ENCODE data around the gene FGFBP2.
"Not testable (repeated sequence)": the region's sequence is repeated elsewhere in the genome, so short reads cannot be mapped to it uniquely, and the experiment has no call there.

FGFBP2 gene

GRCh38 chr4:15930314-15930713 is 32.7 kb downstream of the FGFBP2 start:
- DNase-seq (ENCODE audit: low read depth, low spot score): no peak

- no peak for DNase-seq (ENCODE audit: low read depth, low spot score)
These were observed 33.4 kb downstream of the FGFBP2 start for GRCh38 chr4:15929540-15929939.

DNA sequence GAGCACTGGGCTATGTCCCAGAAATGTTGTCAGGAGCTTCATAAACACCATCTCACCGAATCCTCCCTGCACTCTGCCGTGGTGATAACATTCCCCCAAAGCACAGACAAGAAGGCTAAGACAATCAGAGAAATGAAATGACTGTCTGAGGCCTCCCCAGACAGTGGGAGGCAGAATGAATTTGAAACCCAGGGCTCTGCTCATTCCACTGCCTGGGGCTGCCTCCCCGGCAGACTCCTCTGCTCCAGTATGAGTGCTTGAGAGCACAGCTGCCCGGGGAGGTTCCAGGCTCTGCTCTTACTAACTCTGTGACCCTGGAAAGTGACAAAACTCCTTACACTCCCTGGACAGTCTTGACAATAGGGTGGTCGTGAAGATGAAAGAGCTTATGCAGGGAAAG is 34.1 kb downstream of the FGFBP2 start:
- no peak for DNase-seq (ENCODE audit: low read depth, low spot score)

- no peak for DNase-seq (ENCODE audit: low read depth, low spot score)
These were observed 36.5 kb downstream of the FGFBP2 start for GRCh38 chr4:15926486-15926885.

GRCh38 chr4:15925830-15926229 is 37.1 kb downstream of the FGFBP2 start:
- DNase-seq (ENCODE audit: low read depth, low spot score): no peak

- DNase-seq (ENCODE audit: low read depth, low spot score): no peak
These were observed 41.4 kb downstream of the FGFBP2 start for GRCh38 chr4:15921592-15921932.

- DNase-seq (ENCODE audit: low read depth, low spot score): no peak
These were observed 42.0 kb downstream of the FGFBP2 start for GRCh38 chr4:15920723-15921591.

- DNase-seq (ENCODE audit: low read depth, low spot score): no peak
These were observed 44.4 kb downstream of the FGFBP2 start for GRCh38 chr4:15918484-15919129.

- DNase-seq (ENCODE audit: low read depth, low spot score): no peak
These were observed 45.7 kb downstream of the FGFBP2 start for GRCh38 chr4:15917297-15917696.

DNA sequence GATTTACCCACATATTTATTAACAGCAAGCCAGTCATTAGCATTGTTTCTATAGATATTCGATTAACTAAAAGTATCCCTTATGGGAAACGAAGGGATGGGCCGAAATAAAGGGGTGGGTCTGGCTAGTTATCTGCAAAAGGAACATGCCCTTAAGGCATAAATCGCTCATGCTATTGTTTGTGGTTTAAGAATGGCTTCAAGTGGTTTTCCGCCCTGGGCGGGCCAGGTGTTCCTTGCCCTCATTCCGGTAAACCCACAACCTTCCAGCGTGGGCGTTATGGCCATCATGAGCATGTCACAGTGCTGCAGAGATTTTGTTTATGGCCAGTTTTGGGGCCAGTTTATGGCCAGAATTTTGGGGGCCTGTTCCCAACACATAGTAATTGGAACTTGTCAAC is 46.6 kb downstream of the FGFBP2 start:
- not testable (repeated sequence) for DNase-seq (ENCODE audit: low read depth, low spot score)

DNA sequence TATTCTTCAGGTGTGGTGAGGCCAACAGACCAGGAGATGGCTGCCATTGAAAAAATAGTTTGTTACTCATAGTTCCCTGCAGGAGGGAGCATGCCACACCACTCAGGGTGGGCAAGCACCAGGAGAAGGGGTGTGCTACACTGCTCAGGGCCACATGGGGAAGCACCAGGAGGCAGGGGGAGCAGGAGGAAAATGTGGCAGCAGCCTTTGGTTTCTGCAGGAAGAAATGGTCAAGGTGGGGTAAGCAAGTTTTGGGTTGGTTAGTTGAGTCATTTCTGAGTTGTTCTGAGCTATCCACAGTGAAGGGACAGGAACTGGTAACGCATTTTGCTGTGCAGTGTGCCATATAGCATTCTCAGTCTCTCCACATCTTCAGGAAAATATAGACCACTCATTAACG is 48.2 kb downstream of the FGFBP2 start:
- no peak for DNase-seq (ENCODE audit: low read depth, low spot score)

DNA sequence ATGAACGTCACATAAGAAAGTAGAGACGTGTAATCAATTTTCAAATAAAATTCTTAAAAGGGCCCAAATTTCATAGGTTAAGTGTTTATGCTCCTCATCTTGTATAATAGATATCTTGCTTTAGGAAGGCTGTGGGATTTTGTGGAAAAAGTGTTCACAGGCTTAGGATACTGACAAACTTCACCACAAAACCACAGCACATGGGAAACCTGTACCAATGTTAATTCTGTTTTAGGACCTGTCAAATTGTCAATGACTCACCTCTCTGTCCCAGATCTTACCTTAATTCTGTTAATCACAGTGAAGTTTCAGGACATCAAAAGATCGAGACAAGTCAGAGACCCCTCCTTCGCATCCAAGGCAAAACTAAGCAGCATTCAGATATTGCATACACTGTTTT is 48.7 kb downstream of the FGFBP2 start:
- no peak for DNase-seq (ENCODE audit: low read depth, low spot score)

DNA sequence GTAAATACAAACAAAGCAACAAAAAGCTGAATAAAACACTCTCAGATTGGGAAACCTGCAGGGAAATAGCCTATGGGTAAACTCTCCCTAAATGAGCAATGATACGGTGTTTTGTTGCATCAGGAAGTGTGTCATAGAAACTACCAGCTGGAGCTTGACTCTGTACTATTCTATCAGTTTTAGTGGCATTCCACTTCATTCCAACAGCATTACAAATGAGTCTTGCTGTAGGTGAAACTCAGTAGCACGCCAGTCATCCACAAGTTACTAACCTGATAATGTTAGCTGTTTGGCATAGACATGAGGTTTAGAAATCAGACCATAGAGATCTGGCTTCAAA is 49.4 kb downstream of the FGFBP2 start:
- no peak for DNase-seq (ENCODE audit: low read depth, low spot score)

GRCh38 chr4:15912961-15913630 is 49.9 kb downstream of the FGFBP2 start:
- no peak for DNase-seq (ENCODE audit: low read depth, low spot score)

- no peak for DNase-seq (ENCODE audit: low read depth, low spot score)
These were observed 50.7 kb downstream of the FGFBP2 start for GRCh38 chr4:15912236-15912635.
